DMS 273 (cell line): Measurements from ENCODE around the gene PFN3.
A peak's percentile ranks its signal among the peaks of the same experiment; 100 is the strongest.

Experiments used
- DNase-seq: peaks from one replicate; lab custom pipeline; 2025; ENCODE audit not compliant: unreplicated experiment; lab: John Stamatoyannopoulos, UW

Gene PFN3

DNA sequence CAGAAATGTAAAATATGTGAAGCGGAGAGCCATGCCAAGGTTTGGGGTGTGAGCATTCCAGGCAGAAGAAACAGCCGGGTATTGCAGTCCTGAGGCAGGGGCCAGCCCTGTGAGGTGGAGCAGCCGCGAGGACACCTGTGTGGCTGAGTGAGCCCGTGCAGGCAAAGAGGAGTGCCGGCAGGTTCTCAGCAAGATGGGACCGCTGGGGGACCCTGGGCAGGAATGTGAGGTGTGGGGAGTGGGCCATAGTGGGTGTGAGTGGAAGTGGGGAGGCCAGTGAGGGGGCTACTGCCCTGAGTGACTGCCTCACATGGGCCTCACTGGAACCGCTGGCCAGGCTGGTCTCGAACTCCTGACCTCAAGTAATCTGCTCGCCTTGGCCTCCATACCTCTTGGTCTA is 38.0 kb upstream of the PFN3 start:
- DNase-seq = no peak

DNA sequence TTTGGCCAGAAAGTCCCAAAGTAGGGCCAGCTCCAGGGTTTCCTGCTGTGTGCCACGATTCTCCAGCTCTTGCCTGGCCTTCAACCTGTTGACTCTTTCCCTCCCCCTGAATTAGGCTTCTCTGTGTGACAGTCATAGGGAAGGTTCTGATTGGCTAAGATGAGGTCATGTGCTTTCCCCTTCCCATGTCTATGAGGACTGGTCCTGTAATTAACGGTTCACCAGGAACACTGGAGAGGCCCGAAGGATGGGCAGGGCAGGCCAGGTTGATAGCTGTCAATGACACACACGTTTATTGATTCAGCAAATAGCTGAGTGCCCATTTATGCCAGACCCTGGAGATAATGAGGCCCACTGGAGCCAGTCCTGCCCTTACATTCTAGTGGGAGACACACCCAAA is 37.2 kb upstream of the PFN3 start:
- DNase-seq = no peak

DNA sequence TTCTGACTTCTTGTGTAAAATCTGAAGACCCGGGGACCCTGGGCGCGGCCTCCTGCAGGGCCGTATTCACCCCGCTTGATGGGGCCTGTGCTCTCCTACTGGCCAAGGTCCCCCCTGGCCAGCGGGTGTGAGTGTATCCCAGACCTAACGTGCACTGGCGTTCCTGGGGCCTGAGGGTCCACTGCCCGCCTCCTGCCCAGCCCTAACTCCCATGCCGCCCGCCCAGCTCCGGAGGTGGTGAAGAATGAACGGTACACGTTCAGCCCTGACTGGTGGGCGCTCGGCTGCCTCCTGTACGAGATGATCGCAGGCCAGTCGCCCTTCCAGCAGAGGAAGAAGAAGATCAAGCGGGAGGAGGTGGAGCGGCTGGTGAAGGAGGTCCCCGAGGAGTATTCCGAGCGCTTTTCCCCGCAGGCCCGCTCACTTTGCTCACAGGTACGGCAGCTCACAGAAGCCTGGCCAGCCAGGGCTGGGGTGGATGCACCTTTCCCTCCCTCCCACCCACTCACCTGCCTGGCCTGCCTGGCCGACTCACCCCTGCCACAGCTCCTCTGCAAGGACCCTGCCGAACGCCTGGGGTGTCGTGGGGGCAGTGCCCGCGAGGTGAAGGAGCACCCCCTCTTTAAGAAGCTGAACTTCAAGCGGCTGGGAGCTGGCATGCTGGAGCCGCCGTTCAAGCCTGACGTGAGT is 35.5 kb upstream of the PFN3 start:
- no peak for DNase-seq

DNA sequence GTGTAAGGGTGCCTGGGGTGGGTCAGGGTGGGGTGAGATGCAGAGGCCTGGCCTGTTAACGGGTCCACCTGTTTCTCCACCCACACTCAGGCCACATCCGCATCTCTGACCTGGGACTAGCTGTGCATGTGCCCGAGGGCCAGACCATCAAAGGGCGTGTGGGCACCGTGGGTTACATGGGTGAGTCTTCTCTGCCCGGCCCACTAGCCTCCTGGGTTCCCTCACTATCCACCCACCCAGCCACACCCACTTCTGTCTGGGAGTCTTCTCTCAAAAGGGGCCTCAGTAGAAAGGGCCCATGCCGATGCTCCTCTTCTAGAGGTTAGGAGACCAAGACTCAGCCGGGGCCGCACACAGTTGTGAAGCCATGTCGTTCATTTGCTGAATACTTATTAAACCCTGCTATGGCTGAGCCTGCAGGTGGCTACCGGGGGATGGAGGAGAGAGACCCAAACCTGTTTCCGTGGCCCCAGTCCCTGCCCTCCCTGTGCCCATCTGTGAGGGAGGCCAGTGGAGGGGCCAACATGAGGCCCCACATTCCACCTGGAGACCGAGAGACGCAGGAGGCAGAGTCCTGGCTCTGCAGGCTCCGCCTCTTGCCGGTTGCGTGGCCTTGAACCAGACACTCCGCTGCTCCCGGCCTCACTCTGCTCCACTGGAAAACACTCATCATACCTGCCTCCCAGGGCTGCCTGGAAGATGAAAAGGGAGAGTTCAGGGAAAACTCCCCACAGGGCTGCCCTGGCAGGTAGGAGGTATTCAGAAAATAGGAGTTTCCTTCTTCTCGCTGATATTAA is 34.7 kb upstream of the PFN3 start:
- DNase-seq = no peak

DNA sequence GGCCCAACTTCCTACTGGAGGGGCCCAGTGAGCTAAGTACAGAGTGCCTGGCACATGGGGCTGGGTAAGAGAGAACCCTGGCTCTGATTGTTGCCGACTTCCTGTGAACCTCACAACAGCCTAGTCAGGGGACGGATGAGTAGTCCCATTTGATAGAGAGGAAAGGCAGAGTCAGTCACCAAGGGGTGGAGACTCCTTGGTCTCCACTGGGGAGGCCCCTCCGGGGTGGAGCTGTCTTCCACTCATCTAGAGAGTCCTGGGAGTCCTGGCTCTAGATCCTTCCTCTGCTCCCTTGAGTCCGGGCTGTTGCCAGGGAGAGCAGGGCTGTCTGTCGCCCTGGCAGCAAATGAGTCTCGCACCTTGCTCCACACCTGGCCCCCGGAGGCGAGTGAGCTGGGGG is 34.0 kb upstream of the PFN3 start:
- DNase-seq = no peak

DNA sequence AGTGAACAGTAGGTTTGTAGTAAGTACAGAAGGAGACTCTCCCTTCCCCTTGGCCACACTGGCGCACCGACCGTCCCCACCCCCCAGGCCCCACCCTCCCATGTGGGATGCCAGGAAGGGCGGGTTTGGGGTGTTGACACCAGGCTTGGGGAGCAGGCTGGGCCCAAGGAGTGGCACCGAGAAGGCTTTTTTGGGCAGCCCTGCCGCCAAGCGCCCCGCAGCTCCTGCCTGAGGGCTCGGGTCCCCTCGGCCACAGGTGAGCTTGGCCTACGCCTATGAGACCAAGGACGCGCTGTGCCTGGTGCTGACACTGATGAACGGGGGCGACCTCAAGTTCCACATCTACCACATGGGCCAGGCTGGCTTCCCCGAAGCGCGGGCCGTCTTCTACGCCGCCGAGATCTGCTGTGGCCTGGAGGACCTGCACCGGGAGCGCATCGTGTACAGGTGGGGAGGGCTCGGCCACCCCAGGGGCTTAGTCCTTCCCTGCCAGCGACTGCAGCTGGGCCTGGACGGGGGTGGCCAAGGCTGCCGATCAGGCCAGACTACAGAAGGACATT is 33.3 kb upstream of the PFN3 start:
- no peak for DNase-seq

DNA sequence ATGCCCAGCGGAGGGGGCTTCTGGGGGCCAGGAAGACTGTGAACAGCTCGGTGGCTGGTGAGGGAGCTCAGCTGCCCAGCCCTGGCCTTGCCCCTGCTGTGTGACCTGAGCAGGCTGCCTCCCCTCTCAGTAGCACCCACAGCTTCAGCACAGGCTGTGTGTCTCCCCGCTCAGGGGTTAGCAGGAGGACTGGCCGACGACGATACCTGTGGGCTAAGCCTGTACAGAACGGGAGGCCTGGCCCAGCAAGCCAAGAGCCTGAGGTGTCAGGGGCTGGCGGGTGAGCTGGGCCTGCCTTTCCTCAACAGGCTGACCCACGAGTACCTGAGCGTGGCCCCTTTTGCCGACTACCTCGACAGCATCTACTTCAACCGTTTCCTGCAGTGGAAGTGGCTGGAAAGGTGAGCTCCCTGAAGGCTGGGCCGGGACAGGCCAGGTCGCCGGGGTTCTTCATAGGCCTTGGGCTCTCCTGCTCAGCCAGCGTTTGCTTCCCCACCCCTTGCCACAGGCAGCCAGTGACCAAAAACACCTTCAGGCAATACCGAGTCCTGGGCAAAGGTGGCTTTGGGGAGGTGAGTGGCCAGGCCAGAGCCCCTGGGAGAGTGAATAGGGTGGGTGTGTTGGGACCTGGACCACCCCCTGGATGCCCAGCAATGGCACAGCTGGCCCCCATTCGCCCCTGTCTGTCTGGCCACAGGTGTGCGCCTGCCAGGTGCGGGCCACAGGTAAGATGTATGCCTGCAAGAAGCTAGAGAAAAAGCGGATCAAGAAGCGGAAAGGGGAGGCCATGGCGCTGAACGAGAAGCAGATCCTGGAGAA is 32.6 kb upstream of the PFN3 start:
- DNase-seq = no peak

DNA sequence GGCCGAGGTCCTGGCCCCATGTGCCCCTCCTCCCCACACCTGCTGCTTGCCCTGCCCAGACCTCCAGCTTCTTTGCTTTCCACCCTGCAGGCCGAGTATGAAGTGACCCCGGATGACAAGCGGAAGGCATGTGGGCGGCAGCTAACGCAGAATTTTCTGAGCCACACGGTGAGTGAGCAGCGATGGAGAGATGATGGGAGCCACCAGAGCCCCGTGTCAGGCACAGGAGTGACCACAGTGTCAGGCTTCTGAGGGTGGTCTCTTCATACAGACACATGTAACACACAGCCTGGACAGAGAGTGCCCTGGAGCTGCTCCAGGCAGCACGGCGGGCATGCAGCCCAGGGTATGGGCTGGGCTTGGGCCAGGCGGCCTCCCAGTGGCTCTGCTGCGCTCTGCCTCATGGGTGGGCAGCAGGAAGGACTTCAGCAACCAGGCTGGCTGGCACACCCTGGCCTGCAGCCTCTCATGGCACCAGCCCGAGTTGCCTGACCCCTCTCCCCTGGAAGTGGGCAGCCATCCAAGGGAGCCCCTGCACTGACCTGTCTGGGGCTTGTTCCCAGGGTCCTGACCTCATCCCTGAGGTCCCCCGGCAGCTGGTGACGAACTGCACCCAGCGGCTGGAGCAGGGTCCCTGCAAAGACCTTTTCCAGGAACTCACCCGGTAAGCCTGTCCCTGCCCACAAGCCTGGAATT is 31.8 kb upstream of the PFN3 start:
- DNase-seq = no peak

DNA sequence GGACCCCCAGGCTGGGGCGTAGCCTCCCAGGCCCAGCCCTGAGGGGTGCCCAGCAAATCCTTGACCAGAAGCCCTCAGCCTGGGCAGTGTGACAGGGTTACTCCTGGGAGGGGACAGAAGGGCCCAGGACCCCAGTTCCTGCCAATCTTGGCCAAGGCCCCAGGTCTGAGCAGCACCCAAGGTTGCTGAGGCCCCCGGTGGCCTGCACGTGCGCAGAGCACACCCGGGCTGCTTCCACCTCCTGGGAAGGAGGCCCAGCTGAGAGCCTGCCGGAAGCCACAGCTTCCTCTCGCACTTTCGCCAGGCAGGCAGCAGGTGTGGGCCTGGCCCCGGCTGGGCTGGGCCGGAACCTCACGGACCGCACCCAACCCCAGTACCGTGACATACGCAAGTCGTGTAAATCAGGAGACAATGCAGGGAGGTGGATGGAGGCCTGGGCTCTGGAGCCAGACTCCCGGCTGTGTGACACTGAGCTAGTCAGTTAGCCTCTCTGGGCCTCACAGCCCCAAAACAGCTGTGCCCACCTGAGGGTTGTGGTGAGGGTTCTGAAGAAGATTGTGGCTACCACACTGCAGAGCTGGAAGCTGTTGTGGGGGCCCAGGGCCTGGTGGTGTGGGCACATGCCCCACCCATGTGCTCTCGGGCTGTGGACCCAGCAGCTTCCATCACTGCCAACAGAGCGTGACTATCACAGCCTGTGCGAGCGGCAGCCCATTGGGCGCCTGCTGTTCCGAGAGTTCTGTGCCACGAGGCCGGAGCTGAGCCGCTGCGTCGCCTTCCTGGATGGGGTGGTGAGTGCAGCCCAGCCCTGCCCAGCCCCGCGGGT is 31.1 kb upstream of the PFN3 start:
- no peak for DNase-seq

DNA sequence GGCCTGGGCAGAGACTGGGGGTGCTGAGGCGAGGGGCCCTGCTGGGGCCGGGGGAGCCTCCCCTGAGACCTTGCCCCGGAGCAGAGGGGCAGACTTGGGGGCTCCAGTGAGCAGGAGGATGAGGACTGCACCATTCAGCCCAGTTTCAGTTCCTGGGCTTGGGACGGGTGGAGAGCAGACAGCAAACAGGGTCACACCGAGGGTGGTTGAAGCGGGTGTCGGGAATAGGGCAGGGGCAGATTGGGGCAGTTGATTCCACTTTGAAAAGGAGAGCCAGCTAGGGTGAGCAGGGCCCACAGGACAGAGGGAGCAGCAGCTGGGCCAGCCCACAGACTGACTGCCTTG is 30.5 kb upstream of the PFN3 start:
- DNase-seq = no peak

DNA sequence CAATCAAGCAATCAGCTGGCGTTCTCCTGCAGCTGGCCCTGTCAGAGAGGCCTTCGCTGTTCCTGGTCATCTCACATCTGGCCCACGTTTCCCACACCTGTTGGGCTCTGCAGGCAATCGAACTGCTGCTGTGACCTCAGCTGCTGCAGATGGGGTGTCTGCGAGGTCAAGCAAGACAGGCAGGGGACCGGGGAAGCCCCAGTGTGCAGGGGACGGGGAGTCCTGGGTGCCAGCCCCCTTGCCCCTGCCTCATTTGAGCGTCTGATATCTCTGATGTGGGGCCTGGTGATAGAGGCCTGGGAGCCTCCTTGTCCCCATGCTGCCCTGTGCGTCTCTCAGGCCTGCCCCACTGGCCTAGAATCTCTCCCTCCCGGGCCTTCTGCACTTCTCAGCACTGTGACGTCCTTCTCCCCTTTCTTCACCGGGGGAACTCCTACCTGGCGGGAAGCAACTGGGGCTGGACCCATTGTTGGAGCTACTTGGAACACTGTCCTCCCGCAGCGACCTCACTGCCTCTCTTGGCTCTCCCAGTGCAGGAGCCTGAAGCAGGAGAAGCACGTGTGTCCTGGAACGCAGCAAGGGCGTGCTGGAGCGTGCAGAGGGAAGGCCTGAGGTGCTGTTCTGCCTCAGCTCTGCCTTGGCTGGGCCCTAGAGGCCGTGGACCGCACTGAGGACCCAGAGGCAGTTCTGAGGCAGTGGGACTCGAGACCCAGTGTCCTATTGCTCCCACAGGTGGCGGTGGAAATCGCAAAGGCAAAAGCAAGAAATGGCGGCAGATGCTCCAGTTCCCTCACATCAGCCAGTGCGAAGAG is 29.9 kb upstream of the PFN3 start:
- DNase-seq = no peak

DNA sequence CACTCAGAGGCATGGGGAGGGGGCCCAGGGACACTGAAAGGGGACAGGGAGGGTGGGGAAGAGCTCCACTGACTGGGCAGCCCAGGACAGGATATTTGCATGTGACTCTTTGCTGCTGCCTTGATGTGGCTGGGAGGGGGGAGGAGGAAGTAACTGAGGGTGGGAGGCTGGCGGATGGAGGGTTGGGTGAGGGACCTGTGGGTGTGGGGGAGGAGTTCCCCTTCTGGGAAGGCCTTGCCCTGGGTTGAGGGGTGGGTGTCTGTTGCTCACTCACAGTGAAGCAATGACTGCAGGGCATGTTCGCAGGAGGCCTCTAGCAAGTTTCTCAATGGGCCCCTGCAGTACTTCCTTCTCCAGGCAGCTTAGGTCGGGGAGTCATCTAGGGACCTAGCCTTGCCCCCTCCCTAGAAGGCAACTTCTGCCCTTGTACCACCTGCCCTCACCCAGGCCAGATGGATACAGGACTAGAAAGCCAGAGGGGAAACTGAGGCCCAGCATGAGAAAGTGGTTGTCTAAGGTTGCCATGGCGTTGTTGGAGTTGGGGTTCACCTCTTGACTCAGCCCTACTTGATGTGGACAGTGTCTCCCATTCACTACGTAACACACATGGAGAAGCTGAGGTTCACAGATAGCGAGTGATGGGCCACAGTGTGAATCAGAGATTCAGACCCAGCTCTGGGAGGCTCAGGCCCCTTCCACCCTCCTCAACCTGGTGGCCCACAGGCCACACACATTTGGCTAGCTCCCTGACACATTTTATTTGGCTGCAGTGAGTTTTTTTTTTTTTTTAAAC is 29.0 kb upstream of the PFN3 start:
- no peak for DNase-seq

DNA sequence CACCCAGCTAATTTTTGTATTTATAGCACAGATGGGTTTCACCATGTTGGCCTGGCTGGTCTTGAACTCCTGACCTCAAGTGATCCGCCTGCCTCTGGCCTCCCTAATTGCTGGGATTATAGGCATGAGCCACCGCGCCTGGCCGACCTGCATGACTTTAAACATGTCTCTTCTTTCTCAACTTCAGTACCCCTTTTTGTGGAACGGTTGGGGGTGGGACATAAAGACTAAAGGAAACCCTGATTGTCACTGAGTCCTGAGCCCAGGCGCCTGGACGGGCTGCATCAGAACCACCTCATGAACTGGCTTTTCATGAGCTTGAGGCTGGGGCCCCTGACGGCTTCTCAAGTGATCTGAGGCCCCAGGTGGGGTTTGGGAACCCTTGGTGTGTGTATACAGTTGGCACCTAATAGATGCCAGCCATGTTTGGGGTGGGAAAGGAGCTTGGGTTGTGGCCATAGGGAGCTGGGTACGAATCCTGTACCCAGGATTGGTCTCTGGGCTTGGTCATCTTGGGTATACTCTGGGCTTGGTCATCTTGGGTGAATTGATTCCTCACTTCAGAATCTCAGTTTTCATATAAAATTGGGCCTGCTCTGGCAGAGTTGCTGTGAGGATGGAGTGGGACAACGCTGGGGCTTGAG is 28.2 kb upstream of the PFN3 start:
- no peak for DNase-seq

DNA sequence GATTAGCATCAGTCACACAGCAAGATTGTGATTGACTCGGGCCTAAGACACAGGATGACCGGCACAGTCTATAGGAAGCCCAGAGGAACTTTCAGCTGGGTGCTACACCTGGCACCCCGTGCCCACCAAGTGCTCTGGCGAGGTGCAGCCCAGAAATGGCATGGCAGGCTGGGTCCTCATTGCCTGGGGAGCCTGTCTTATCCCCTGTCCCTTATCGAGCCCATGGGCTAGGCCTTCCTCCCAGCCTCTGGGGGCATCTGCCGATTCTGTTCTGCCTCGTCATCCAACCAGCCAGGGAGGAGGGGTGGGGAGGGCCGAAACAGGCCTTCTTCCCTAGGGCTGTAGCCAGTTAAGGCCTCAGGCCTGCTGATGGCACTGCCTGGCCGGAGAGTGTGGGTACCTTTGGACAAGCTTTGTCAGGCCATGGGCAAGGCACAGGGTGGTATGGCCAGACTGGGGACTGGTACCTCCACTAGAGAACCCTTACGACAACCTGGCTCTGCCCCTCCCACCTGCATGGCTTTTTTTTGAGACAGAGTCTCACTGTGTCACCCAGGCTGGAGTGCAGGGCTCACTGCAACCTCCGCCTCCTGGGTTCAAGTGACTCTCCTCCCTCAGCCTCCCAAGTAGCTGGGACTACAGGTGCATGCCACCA is 27.6 kb upstream of the PFN3 start:
- DNase-seq = no peak

DNA sequence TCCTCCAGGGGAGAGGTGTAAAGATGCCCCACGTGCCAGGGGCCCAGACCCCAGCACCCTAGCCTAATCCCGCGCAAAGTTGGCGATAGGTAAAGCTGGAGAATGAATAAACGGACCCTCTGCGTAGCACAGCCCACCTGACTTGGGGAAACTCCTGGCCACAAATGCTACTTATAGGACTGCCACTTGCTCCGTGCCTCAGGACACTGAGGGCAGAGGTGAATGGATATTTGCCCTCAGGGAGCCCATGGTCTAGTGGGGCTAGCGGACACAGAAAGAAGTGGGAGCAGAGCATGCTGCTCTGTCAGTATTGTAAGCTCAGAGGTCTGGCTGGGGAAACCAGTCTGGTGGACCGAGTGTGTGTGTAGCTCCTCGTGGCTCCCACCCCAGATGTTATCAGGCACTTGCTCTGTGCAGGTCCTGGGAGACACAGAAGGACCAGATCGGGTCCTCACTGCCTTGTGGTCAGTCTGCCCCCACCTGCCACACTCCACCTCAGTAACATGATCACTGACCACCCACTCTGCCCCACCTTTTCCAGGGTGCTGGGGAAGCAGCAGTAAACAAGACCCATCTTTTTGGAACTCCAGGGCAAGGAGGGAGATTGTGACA is 26.9 kb upstream of the PFN3 start:
- DNase-seq = no peak

DNA sequence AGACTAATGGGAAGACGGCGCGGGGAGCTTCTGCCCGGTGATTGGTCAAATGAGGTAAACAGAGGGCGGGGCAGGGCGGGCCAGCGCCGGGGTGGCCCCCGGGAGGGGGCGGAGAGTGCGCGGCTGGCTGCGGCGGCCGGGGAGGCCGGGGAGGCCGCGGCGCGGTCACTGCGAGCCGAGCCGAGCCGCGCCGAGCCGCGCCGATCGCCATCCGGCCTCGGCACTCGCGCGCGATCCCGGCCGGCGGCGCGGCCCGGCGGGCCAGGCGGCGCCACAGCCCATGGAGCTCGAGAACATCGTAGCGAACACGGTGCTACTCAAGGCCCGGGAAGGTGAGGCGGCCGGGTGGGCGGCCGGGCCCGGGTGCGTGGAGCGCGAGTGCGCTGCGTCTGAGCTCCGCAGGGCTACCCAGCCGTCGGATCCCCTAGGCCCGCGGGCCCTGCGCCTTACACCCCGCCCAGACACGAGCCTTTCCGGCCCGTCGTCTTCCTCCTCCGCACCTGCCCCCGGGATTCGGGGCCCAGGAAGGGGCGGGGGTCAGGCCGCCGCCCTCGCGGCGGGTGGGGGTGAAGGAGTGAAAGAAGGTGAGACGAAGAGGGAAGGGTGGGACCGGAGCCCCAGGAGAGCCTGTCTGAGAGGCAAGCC is 26.2 kb upstream of the PFN3 start, which contains the start of gene GRK6:
GRK6 (plus strand) TSS at position 111 of the 645 bp plus-strand sequence; CDS start at position 281, 170 bp downstream.
- peak; percentile 81 for DNase-seq
